ENCODE results near the gene ZNF772.
"Not testable (repeated sequence)": the region's sequence is repeated elsewhere in the genome, so short reads cannot be mapped to it uniquely, and the experiment has no call there.

Gene ZNF772

DNA sequence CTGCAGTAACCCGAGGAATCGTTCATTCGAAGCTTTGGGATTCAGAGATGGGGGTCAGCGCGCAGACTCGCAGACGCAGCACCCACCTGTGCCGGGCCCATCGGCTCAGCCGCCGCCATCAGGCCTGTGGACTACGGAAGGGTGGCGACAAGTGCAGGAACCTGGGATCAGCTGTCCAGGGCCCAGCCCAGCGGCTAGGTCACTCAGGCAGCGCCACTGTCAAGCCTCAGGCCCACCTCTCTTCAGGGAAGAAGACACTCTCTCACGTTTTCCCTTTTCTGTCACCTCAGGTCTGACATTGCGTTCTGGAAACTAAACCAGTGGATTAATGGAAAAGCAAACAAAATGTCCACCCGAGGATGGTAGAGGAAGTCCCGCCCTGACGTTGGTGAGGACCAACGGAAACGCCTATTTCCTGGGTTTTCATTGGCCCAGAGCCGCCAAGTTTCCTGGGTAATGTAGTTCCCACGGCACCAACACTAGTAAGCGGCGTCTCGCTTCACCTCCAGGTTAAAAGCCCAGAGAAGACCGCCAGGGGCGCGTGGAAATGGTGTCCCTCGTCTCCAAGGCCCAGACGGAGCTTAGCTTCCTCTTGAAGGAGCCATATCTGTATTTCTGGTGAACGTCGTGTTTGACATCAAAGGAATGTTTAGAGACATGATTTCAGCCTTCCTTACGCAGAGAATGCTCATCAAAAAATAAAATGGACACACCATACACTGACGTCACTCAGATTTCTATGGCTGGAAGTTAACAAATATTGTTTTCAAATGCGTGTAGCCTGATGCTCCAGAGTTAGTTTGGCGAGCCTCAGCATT lies at the start of gene ZNF772:
Gene ZNF772, minus strand, starts transcription at position 376 of the 818 bp plus-strand sequence. Its CDS starts 257 bp downstream, at position 119.
- peak; percentile 93 for DNase-seq

DNA sequence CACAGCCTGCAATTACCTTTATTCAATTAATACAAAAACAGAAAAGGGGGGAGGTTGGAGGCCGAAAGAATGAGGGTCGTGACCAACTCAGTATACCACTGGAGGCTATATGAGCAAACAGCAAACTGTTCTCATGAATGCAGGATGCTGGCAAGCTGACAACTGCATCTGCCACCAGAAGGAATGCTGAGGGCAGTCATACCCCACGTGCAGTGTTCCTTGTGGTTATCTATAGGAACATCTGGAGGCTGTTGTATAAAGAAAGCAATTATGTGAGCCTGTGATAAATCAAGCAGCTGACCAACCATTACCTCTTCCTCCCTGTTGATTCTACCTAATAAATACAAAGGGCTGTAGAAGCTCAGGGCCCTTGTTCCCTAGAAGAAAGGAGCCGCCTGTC lies 40.7 kb upstream of the ZNF772 start:
- not testable (repeated sequence) for DNase-seq

DNA sequence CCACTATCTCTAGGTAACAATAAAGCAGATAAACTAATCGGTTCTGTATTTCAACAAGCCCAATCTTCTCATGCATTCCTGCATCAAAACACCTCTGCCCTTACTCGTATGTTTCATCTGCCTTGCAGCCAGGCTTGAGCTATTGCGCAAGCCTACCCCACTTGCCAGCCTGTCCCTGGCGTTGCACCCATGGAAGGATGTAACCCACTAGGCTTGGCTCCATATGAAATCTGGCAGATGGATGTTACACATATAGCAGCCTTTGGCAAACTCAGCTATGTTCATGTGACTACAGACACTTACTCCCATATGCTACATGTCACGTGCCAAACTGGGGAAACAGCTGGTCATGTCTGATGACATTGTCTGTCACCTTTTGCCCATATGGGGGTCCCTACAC lies 37.9 kb upstream of the ZNF772 start:
- no peak for DNase-seq

DNA sequence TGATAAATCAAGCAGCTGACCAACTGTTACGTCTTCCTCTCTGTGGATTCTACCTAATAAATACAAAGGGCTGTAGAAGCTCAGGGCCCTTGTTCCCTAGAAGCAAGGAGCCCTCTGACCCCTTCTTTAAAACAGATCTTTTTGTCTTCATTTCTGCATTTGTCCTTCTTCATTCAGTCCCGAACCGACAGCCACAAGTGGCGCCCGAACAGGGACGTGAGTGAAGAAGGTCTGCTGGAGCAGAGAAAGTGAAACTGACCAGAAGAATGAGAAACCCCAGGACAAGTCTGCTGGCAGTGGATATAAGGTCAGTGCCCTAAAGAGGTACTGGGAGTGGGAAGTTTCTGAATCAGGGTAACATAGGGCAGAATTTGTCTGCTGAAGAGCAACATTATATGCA lies 35.5 kb upstream of the ZNF772 start:
- no peak for DNase-seq

DNA sequence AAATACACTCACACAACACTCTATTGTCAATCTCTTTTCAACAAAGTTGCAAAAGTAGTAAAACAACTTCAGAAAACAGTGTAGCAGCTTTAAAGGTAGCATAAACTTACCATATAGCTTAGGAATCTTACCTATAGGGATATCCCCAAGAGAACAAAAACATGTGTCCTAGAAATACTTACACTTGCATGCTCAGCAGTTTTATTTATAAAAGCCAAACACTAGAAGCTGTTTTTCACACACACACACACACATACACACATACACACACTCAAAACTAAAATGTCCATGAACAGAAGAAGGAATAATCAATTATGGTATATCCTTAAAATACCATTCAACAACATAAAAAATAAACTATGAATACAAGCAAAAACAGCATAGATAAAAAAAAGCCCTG lies 34.1 kb upstream of the ZNF772 start:
- no peak for DNase-seq

DNA sequence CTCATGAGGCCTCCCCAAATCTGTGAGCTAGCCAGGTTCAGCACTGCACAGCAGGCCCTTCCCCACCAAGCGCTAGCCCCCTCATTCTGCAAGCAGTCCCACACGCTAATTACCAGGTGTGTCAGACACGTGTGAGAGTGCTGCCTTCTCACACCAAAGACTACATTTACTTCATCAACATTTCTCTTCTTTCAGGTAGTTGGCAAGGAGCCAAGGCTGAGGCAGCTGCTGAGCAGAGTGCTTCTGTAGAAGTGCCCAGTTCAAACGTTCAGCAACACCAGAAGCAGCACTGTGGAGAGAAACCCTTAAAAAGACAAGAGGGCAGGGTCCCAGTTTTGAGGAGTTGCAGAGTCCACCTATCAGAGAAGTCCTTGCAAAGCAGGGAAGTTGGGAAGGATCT lies 28.8 kb upstream of the ZNF772 start:
- DNase-seq, result no peak

DNA sequence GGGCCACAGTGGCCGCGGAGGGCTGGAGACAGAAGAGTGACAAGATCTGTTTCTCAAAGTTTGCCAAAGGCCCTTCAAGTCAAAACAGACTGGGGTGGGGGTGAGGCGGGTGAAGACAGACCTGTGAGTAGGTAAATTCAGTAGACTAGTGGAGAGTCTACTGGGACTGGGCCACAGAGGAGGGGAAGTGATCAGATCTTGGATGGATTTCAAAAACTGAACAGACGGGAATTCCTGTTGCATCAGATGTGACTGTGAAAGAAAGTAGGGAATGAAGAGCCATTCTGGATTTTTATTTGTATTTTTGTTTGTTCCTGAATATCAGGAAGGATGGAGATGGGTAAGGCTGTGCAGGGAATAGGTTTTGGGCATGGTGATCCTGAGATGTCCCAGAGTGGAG lies 23.0 kb upstream of the ZNF772 start:
- DNase-seq, result not testable (repeated sequence)

DNA sequence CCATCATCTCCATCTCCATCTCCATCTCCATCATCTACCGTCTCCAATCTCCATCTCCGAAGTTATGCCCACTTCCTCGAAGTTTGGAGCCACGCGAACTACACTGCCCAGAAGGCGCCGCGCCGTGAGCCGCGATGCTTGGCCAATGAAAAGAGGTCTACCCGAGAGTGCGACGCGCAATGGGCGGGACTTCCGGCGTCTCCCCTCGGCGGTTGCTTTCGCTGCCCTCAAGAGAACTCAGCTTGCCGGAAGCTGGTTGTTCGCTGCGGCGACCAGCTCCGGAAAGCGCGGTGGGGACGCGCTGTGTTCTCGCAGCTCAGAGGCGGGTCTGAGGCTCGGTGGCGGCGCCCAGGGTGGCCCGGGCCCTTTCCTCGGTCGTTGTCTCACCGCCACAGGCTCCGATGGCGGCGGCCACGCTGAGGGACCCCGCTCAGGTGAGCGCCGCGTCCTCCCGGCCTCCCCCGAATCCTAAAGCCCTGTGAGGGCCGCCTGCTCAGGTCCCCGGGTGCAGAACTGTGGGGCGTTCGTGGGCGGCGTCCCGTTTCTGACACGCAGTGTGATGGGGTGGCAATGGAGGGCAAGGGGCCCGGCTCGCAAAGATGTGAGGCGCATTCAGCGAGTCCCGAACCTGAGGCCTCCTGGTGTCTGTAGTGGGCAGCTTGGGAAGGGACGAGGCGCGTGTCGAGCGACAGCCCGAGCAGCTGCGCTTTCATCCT lies 22.5 kb upstream of the ZNF772 start, which contains the start of gene ZNF773:
Gene ZNF773, plus strand, starts transcription at position 259 of the 716 bp plus-strand sequence. Its CDS starts 143 bp downstream, at position 402.
- peak; percentile 96 for DNase-seq

DNA sequence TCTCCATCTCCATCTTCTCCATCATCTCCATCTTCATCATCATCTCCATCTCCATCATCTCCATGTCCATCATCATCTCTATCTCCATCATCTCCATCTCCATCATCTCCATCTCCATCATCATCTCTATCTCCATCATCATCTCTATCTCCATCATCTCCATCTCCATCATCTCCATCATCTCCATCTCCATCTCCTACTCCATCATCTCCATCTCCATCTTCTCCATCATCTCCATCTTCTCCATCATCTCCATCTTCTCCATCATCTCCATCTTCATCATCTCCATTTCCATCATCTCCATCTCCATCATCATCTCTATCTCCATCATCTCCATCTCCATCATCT lies 21.9 kb upstream of the ZNF772 start:
- DNase-seq, result not testable (repeated sequence)

DNA sequence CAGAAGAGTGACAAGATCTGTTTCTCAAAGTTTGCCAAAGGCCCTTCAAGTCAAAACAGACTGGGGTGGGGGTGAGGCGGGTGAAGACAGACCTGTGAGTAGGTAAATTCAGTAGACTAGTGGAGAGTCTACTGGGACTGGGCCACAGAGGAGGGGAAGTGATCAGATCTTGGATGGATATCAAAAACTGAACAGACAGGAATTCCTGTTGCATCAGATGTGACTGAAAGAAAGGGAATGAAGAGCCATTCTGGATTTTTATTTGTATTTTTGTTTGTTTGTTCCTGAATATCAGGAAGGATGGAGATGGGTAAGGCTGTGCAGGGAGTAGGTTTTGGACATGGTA lies 10.9 kb upstream of the ZNF772 start:
- not testable (repeated sequence) for DNase-seq

DNA sequence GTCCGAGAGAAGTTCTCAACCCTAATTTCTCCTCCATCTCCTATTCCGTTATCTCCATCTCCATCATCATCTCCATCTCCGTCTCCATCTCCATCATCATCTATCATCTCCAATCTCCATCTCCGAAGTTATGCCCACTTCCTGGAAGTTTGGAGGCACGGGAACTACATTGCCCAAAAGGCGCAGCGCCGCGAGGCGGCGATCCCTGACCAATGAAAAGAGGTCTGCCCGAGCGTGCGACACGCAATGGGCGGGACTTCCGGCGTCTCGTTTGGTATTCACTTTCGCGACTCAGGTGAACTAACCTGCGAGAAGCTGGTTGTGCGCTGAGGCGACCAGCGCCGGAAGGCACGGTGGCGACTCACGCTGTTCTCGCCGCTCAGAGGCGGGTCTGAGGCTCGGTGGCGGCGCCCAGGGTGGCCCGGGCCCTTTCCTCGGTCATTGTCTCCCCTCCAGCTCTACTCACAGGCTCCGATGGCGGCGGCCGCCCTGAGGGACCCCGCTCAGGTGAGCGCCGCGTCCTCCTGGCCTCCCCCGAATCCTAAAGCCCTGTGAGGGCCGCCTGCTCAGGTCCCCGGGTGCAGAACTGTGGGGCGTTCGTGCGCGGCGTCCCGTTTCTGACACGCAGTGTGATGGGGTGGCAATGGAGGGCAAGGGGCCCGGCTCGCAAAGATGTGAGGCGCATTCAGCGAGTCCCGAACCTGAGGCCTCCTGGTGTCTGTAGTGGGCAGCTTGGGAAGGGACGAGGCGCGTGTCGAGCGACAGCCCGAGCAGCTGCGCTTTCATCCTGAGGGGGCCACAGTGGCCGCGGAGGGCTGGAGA lies 10.3 kb upstream of the ZNF772 start, which contains the start of gene ZNF419:
Gene ZNF419, plus strand, starts transcription at position 274 of the 822 bp plus-strand sequence. Its CDS starts 201 bp downstream, at position 475.
- DNase-seq, result peak; percentile 95

DNA sequence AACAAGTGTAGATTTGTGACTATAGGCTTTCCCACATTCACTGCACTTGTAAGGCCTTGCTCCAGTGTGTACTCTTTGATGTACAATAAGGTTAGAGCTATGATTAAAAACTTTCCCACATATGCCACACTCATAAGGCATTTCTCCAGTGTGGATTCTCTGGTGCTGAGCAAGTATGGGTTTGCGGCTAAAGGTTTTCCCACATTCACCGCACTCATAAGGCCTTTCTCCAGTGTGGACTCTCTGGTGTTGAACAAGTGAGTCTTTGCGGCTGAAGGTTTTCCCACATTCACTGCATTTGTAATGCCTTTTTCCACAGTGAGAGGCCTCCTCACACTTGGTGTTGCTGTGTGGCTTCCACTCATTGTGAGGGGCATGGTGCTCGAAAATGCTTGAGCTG lies 3.7 kb downstream of the ZNF772 start:
- no peak for DNase-seq

DNA sequence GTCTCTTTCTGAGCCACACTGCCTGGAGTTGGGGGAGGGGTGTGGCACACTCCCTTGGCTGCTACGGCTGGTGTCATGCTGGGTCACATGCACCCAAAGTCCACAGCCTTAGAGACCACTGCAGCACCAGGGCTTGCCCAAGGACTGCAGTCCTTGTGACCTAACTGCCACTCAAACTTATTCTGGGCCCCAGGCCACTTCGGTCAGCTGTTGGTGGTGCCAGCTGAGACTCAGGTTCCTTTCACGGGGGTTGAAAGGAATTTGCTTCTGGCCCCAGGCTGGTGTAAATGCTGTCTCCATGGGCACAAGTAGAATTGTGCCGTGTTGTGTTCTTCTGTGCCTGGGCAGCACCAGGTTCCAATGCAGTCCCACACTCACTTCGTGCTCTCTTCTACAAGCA lies 10.9 kb downstream of the ZNF772 start:
- DNase-seq, result no peak

DNA sequence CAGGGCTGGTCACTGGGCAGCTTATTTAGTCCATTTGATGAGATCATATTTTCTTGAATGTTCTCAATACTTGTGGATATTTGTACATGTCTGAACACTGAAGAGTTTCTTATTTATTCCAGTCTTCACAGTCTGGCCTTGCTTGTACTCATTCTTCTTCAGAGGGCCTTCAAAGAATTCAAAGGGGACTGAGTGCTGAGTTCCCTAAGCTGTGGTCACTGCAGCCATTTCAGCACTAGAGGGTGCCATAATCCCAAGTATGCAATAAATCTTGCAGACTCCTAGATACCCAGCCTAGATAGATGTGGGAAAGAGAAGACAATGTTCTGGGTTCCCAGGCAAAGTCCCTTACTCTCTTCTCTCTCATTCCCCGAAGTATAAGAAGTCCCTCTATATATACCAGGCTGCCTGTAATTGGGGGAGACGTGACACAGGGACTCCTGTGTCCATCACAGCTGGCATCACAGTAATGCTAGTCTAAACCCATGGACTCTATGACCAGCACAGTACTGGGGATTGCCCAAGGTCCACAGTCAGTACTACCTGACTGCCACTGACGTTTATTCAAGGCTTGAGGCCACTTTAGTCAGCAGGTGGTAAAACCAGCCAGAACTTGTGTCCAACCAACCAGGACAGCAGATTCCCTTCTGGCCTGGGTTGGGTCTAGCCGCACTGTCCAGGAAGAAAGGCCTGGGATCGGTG lies 11.5 kb downstream of the ZNF772 start:
- DNase-seq, result peak; percentile 56

DNA sequence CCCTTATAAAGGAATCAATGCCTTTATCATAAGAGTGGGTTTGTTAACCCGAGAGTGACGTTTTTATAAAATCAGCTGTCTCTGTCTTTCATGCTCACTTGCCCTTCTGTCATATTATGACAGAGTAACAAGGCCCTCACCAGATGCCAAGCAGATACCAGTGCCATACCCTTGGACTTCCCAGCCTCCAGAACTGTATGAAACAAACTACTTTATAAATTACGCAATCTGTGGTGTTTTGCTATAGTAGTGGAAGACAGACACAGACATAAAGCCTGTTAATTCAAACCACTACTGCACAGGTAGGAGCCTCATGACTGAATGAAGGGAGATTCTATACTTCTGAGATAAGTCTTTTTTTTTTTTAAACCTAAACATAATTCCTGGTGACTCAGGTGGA lies 25.1 kb downstream of the ZNF772 start:
- DNase-seq, result no peak

DNA sequence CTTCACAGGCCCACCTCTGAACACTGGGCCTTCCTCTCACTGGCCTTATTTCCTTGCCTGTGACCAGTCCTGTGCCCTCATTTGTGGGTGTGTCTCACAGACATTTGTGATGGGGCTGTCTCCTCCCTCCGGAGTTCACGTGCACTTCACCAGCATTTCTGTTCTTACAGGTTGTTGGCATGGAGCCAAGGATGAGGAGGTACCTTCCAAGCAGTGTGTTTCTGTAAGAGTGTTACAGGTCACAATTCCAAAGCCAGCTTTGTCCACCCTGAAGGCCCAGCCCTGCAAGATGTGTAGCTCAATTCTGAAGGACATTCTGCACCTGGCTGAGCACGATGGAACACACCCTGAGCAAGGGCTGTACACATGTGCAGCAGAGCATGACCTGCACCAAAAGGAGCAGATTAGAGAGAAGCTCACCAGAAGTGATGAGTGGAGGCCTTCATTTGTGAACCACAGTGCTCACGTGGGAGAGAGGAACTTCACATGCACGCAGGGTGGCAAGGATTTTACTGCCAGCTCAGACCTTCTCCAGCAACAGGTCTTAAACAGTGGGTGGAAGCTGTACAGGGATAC lies 34.2 kb downstream of the ZNF772 start:
- DNase-seq, result no peak

DNA sequence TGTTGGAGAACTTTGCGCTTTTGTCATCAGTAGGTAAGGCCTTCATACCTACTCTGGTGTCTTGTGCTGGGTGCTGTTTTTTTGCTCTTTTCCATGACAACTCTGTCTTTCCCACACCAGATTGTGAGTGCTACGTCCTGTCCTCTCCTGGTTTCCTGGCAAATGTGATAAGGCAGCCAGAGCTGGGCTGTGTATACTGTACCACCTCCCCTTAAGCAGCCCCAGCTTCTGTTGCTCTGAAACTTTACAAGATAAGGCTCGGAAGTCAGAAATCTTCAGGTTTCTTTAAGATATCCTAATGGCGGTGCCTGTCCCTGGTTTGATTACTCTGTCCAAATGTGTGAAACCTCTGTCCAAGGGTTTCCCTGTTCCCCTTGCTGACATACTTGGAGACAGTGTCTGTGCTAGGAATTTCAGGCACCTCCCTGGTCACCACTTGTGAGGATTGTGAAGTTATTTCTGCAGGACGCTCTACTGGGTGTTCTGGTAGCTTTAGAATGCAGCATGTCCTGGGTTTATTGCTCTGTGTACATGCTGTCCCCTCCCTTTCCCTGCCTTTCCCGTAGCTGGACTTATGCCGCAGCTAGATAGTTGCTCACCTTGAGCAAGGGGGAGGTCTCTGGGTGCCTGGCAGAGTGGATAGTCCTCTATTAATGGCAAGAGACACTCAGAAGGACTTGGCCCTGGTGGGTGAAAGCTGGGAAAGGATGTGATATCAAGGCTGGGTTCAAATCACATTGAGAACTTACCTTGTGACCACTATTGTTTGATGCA lies 35.2 kb downstream of the ZNF772 start:
- no peak for DNase-seq

DNA sequence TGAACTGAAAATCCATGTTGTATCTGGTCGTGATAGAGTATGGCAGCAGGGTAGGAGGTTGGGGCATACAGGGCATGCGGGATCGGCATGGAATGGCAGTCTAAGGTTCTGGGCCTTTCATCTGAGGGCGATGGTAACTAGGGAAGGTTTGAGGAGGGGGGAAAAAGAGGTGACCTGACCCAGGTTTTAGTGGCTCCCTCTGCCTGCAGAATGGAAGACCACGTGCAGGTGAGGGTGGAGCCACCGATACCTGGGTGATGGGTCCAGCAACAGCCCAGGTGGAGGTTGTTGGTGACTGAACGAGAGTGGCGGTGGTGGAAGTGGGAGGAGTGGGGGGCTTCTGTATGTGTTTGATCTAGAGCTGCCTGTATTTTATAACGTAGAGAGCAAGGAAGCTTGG lies 38.4 kb downstream of the ZNF772 start:
- no peak for DNase-seq

DNA sequence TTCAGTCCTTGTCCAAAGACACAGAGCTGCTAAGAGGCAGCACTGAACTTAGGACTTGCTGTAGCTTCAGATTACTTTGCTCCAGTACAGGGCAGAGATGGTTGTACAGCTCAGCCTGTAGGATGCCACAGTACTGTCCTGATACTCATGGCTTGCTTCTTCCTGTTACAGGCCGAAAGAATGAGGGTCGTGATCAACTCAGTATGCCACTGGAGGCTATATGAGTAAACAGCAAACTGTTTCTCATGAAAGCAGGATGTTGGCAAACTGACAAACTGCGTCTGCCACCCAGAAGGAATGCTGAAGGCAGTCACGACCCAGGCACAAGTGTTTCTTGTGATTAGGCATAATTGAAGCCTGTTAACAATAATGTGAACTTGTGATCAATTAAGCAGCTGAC lies 39.4 kb downstream of the ZNF772 start:
- DNase-seq, result no peak

DNA sequence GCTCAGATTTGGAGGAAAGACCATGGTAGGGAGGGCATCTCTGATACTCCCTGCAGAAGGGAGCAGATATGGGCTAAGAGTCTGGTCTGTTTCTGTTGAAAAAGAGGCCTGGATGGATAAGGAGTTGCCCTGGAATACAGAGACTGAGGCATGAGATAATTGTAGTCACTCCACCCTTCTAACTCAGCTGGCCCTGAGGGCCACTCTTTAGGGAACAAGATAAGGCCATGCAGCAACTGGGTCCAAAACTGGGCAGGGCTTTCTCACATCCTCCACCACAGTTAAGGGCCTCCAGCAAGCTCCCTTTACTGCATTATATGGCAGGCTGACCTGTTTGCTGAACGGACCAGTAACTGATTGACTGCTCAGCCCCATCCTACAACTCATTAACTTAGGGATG lies 40.9 kb downstream of the ZNF772 start:
- DNase-seq, result no peak
